GM21825 (cell line): Measurements from ENCODE around the gene PUS3.
"Not testable (repeated sequence)": the region's sequence is repeated elsewhere in the genome, so short reads cannot be mapped to it uniquely, and the experiment has no call there.

Experiments used
- ATAC-seq: cut with Tn5 transposase; IDR thresholded peaks from one replicate; pipeline ENCODE4 v1.9.1; 2021; ENCODE audit warnings: mild to moderate bottlenecking, moderate library complexity; ENCODE audit not compliant: unreplicated experiment

Gene PUS3

GRCh38 chr11:125922156-125922555 is 19.1 kb upstream of the PUS3 start:
- ATAC-seq, result no peak

GRCh38 chr11:125921042-125921441 is 18.0 kb upstream of the PUS3 start:
- no peak for ATAC-seq

- ATAC-seq, result no peak
Observed at GRCh38 chr11:125918140-125918840, 15.3 kb upstream of the PUS3 start.

GRCh38 chr11:125916683-125917347 is 13.8 kb upstream of the PUS3 start:
- no peak for ATAC-seq

GRCh38 chr11:125914601-125915000 is 11.6 kb upstream of the PUS3 start:
- ATAC-seq, result not testable (repeated sequence)

- ATAC-seq, result no peak
Observed at GRCh38 chr11:125910226-125910849, 7.3 kb upstream of the PUS3 start.

GRCh38 chr11:125904678-125905077 is 1.7 kb upstream of the PUS3 start:
- ATAC-seq, result no peak

- no peak for ATAC-seq
Observed at GRCh38 chr11:125903711-125904659, 979 bp upstream of the PUS3 start, which contains the start of gene DDX25. TSS of gene DDX25 (plus strand) at chr11:125904508. CDS start at chr11:125904518, 10 bp downstream.

GRCh38 chr11:125902277-125902926 is 604 bp downstream of the PUS3 start:
- ATAC-seq, result no peak

- no peak for ATAC-seq
Observed at GRCh38 chr11:125901872-125902271, 1.1 kb downstream of the PUS3 start.

GRCh38 chr11:125892994-125893393 is 10.0 kb downstream of the PUS3 start:
- no peak for ATAC-seq

GRCh38 chr11:125892071-125892470 is 10.9 kb downstream of the PUS3 start:
- no peak for ATAC-seq

GRCh38 chr11:125890447-125891100 is 12.4 kb downstream of the PUS3 start:
- ATAC-seq, result no peak

GRCh38 chr11:125887373-125888324 is 15.4 kb downstream of the PUS3 start, which contains the start of gene HYLS1:
TSS of gene HYLS1 (plus strand) at chr11:125887668. CDS start at chr11:125899369, 11,701 bp downstream.
- peak; percentile 85 for ATAC-seq

- ATAC-seq, result peak; percentile 24
Observed at GRCh38 chr11:125886997-125887372, 16.0 kb downstream of the PUS3 start.

GRCh38 chr11:125883375-125883774 is 19.6 kb downstream of the PUS3 start:
- ATAC-seq, result no peak

GRCh38 chr11:125881291-125881690 is 21.7 kb downstream of the PUS3 start:
- no peak for ATAC-seq

GRCh38 chr11:125874556-125875124 is 28.4 kb downstream of the PUS3 start:
- peak; percentile 86 for ATAC-seq
